Upper lobe of left lung (tissue), 6 donors: ENCODE data around the gene KAT7. TPM values are rescaled to one million over a fixed set of nuclear protein-coding genes. Genes with fewer than 3 reads are reported as not detected.

Experiments used
- ATAC-seq, 2 donors: fragments of 200-7000 bp; cut with Tn5 transposase; one replicate each; pipeline ENCODE4 v1.9.1; 2022; ENCODE audit warnings: mild to moderate bottlenecking in 2 of 2, moderate library complexity in 2 of 2; ENCODE audit not compliant: low FRiP score in 2 of 2
- DNase-seq, 2 donors: peaks; one replicate each; pipeline ENCODE4 v3.0.0-alpha.2; 2019 to 2020
- H3K27ac ChIP-seq, 4 donors: fragments of 200-600 bp; sonication (generic); one replicate each; pipeline ENCODE4 v1.5.1; 2016 to 2019
- H3K27me3 ChIP-seq, 4 donors: fragments of 200-600 bp; sonication (generic); one replicate each; pipeline ENCODE4 v1.5.1; 2017 to 2019
- H3K36me3 ChIP-seq, 4 donors: fragments of 200-600 bp; sonication (generic); one replicate each; pipeline ENCODE4 v1.5.1; 2016 to 2019
- H3K4me1 ChIP-seq, 4 donors: fragments of 200-600 bp; sonication (generic); one replicate each; pipeline ENCODE4 v1.5.1; 2018 to 2019
- H3K4me3 ChIP-seq, 4 donors: fragments of 200-600 bp; sonication (generic); one replicate each; pipeline ENCODE4 v1.5.1; 2017 to 2019; ENCODE audit warnings: mild to moderate bottlenecking in 2 of 4, moderate library complexity in 1 of 4
- H3K9me3 ChIP-seq, 4 donors: fragments of 200-600 bp; sonication (generic); one replicate each; pipeline ENCODE4 v1.5.1; 2018 to 2019
- EP300 ChIP-seq, 4 donors: sonication (generic); formaldehyde crosslinking; IDR thresholded peaks; one replicate each; pipeline ENCODE4 v1.5.1; 2017; ENCODE audit warnings: antibody characterized with exemption in 4 of 4, control low read depth in 2 of 4
- POLR2A ChIP-seq, 4 donors: fragments of 450-650 bp; IDR thresholded peaks; one replicate each; pipeline ENCODE4 v1.5.1; 2016 to 2017; ENCODE audit warnings: antibody characterized with exemption in 4 of 4, mild to moderate bottlenecking in 2 of 4
- POLR2AphosphoS5 ChIP-seq, 2 donors: sonication (generic); formaldehyde crosslinking; IDR thresholded peaks; one replicate each; pipeline ENCODE4 v1.5.1; 2017; ENCODE audit warnings: antibody characterized with exemption in 2 of 2
- WGBS, 2 donors: methylation state at CpG; one replicate each; pipeline ENCODE4 v1.1.5; 2017 to 2018; 5-methylcytosine and 5-hydroxymethylcytosine counted together
- total RNA-seq, 6 donors: library from RNA; depleted of rRNA in 4 of 6; stranded (reverse); fragments of >200 nt in 4 of 6; gene quantifications; one replicate each; pipeline versions ENCODE4 v1.1.0 to v1.2.1, GENCODE V29; 2016 to 2021
- TF ChIP-seq, protein P1 (sequence below), 6 experiments: fragments of 450-650 bp in 4 of 6; fragments of 200-600 bp in 2 of 6; sonication (generic) in 2 of 6; IDR thresholded peaks; one replicate each; pipeline ENCODE4 v1.5.1; 2016 to 2019; ENCODE audit warnings: antibody characterized with exemption in 6 of 6
- donor health status: DM: no; HTN: no; CAD: no; lungs with moderate emphysema.
- donor health status: DM: no; HTN: yes; CAD: no; lungs with severe emphysema.

The KAT7 gene
- total RNA-seq, 6 donors from 2014 or later: 30.1 to 57.4 (median 49.8) TPM

DNA sequence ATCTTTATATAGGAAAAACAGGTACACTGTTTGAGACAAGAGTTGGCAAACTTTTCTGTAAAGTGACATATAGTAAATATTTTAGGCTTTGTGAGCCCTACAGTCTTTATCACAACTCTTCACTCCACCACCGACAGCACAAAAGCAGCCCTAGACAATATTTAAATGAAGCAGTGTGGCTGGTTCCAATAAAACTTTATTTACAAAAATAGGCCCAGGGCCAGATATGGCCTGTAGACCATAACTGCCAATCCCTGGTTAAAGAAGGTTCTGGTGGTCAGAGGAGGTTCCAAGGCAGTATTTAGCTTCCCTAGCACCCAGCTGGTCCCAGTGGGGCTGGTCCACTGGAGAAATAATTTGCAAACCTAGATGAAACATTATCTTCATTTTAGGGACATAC lies 28.2 kb upstream of the KAT7 start:
- no peak for DNase-seq
- no peaks in the 10 kb centered on the region for H3K9me3 ChIP-seq
- no peaks in the 10 kb centered on the region for H3K27me3 ChIP-seq
- H3K4me1 ChIP-seq: peaks cover 12 to 40% (median 26%) of the 10 kb centered on the region in 4 donors
- no peak for TF ChIP-seq EP300 (IDR thresholded peaks at IDR 0.05)
- TF ChIP-seq, protein P1, sequence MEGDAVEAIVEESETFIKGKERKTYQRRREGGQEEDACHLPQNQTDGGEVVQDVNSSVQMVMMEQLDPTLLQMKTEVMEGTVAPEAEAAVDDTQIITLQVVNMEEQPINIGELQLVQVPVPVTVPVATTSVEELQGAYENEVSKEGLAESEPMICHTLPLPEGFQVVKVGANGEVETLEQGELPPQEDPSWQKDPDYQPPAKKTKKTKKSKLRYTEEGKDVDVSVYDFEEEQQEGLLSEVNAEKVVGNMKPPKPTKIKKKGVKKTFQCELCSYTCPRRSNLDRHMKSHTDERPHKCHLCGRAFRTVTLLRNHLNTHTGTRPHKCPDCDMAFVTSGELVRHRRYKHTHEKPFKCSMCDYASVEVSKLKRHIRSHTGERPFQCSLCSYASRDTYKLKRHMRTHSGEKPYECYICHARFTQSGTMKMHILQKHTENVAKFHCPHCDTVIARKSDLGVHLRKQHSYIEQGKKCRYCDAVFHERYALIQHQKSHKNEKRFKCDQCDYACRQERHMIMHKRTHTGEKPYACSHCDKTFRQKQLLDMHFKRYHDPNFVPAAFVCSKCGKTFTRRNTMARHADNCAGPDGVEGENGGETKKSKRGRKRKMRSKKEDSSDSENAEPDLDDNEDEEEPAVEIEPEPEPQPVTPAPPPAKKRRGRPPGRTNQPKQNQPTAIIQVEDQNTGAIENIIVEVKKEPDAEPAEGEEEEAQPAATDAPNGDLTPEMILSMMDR (IDR thresholded peaks at IDR 0.05): no peak
- no peak for TF ChIP-seq POLR2A (IDR thresholded peaks at IDR 0.05)
- TF ChIP-seq POLR2AphosphoS5 (IDR thresholded peaks at IDR 0.05): no peak
- H3K4me3 ChIP-seq: no peak overlapping the region
- 85 to 91% methylated on average over 1 of the region's 1 CpG for WGBS, 2 donors
- ATAC-seq: no peak
- no peak overlapping the region for H3K27ac ChIP-seq
- H3K36me3 ChIP-seq: no peaks in the 10 kb centered on the region

DNA sequence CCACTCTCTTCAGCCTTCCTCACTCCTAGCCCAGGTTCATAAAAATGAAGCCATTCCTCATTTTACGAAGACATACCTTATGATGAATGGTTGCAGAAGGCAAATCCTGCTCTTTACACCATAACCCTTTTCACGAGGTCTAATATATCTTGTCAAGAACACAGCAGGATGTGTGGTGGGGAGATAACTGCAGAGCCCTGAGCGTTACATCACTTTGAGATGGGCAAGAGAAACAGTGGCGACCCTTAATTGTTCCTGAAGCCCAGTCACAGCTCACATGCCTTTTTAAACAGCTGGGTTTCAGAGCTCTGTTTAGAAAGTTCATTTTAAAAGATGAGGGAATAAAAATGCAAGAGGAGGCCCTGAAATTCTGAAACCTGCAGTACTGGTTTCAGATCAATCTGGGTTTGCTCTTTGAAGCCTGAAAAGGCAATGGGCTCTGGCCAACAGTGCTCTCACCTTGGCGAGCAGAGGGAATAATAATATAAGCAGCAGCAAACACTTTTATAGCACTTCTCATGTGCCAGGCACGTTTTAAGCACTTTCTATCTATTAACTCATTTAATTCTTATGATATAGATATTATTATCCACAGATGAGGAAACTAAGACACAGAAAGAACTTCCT lies 27.4 kb upstream of the KAT7 start:
- DNase-seq: no peak
- H3K4me3 ChIP-seq: no peak overlapping the region
- no peak for TF ChIP-seq POLR2AphosphoS5 (IDR thresholded peaks at IDR 0.05)
- TF ChIP-seq POLR2A (IDR thresholded peaks at IDR 0.05): no peak
- TF ChIP-seq EP300 (IDR thresholded peaks at IDR 0.05): no peak
- TF ChIP-seq, protein P1 (IDR thresholded peaks at IDR 0.05): no peak
- ATAC-seq: no peak
- no peaks in the 10 kb centered on the region for H3K27me3 ChIP-seq
- peaks cover 12 to 33% (median 24%) of the 10 kb centered on the region in 4 donors for H3K4me1 ChIP-seq
- 47 to 50% methylated on average over 6 of the region's 6 CpGs for WGBS, 2 donors
- no peaks in the 10 kb centered on the region for H3K9me3 ChIP-seq
- no peak overlapping the region for H3K27ac ChIP-seq
- H3K36me3 ChIP-seq: no peaks in the 10 kb centered on the region

DNA sequence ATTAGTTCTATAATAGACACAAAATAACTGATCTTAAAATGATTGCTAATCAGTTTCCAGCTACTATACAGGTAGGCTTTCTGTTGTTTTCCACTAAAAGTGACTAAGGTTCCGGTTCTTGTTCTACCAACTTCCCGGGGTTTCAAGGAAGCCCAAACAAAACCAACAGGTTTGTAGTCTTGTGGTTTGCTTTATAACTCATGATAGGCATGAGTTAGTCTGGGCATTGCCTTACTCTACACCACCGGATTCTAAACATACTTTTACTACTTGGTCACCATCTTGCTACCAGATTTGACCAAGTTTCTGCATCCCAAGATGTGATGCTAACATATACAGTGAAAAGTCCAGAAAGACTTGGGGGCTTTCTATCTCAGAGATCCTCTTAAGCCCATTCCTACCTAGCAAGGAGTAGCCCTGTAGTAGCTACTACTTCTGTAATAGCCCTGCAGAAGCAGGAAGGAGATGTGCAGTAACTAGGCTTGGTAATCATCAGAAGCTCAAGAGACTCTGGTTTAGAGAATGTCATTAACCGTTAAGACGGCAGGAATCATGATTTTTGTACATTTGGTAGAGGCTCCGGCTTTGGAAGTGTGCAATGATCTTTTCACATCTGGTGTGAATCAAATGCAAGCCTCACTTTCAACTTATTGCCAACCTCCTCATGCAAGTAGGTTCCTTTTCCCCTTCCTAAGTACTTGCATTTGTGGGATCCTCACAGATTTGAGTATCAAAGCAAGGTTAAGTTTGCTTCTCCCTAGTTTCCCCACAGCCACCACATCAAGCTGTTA lies 26.1 kb upstream of the KAT7 start:
- peak overlapping the region in 2 of 4 donors; percentile 83 to 97 for H3K4me3 ChIP-seq
- H3K4me1 ChIP-seq: peaks cover 12 to 33% (median 16%) of the 10 kb centered on the region in 4 donors
- no peaks in the 10 kb centered on the region for H3K9me3 ChIP-seq
- no peak for TF ChIP-seq POLR2A (IDR thresholded peaks at IDR 0.05)
- TF ChIP-seq, protein P1 (IDR thresholded peaks at IDR 0.05): no peak
- no peak for TF ChIP-seq EP300 (IDR thresholded peaks at IDR 0.05)
- TF ChIP-seq POLR2AphosphoS5 (IDR thresholded peaks at IDR 0.05): no peak
- no peaks in the 10 kb centered on the region for H3K36me3 ChIP-seq
- H3K27me3 ChIP-seq: no peaks in the 10 kb centered on the region
- peak overlapping the region in 3 of 4 donors; percentile 22 to 93 (median 82) for H3K27ac ChIP-seq
- no peak for ATAC-seq
- 55 to 70% methylated on average over 6 of the region's 6 CpGs for WGBS, 2 donors
- DNase-seq: no peak

DNA sequence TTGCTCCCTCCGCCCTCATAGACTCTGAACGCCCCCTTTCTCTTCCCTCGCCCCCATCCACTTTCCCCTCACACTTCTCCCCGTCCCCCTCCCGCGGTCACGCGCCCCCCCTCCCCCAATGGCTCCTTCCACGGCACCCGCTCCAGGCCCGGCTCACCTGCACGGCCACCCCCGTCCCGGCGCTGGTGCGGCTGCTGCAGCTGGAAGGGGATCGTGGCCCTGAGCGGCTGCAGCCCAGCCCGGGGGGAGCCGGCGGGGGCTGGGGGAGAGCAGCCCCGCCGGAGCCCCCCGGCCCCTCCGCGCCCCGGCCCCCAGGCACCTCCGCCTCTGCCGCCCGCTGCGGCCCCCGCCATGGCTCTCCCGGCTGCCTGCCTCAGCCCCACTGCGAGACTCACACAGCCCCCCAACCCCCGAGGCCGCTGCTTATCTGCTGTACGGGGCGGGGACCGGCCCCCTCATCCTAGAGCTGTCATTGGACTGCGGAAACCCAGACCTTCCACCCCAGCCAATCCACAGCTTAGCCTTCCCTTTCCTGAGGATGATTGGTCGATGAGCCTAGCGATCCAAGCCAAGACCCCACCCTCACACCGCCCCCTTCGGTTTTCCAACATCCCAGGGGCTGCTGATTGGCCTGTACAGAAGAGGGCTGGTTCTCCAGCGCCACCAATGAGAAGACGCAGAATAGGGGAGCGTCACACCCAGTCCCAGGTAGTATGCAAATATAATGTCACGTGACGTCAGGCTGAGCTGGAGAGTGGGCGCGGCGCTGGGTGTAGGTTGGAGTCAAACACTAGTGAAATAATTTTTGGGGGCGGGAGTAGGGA lies 24.5 kb upstream of the KAT7 start, which contains the start of gene FAM117A:
TSS of gene FAM117A (minus strand) at position 397 of the 824 bp plus-strand sequence. CDS start at position 353, 44 bp downstream.
- Histone ChIP-seq H3K27ac (peak within 1 kb of the TSS; percentile 66 to 93 (median 76)), H3K4me3 (peak within 1 kb of the TSS; percentile 78 to 98 (median 90)), H3K9me3 (no peaks in the 10 kb centered on the region), H3K4me1 (peaks cover 12 to 33% (median 15%) of the 10 kb centered on the region in 4 donors), H3K27me3 (no peaks in the 10 kb centered on the region), H3K36me3 (no peaks in the 10 kb centered on the region)
- ATAC-seq (peak; percentile 99), DNase-seq (peak; percentile 91 to 98)
- TF ChIP-seq POLR2AphosphoS5 (IDR thresholded peaks at IDR 0.05) (peak in 1 of 2 donors; percentile 94), POLR2A (IDR thresholded peaks at IDR 0.05) (peak in 2 of 4 donors; percentile 53 to 82), EP300 (IDR thresholded peaks at IDR 0.05) (no peak)
- TF ChIP-seq, protein P1 (IDR thresholded peaks at IDR 0.05): no peak
- WGBS, 2 donors: 0 to 2% methylated on average over 16 to 23 of the region's 53 CpGs
